A549 (cell line): Measurements from ENCODE around the gene CDH1. TPM values are rescaled to one million over a fixed set of nuclear protein-coding genes. Genes with fewer than 3 reads are reported as not detected.

Experiments
- ATAC-seq, 2 experiments: fragments of 200-7000 bp in 1 of 2; fragments of >200 bp in 1 of 2; cut with Nextera tagmentation in 1 of 2; cut with Tn5 transposase in 1 of 2; 3 replicates each; pipeline versions ENCODE4 v1.8.0 to v1.9.1; 2018 to 2020; ENCODE audit warnings: mild to moderate bottlenecking in 1 of 2, moderate library complexity in 1 of 2
- CTCF ChIA-PET: fragments of 300-600 bp; sonication (Branson Sonifier 250); formaldehyde crosslinking; extraction: SDS; loops from one replicate; lab custom pipeline; 2021; ENCODE audit warnings: antibody characterized with exemption, inconsistent platforms; lab: Yijun Ruan, JAX
- POLR2A ChIA-PET: fragments of 350-600 bp; formaldehyde crosslinking; extraction: SDS; loops from one replicate; lab custom pipeline; 2021; ENCODE audit warnings: antibody characterized with exemption, inconsistent platforms; lab: Yijun Ruan, JAX
- DNase-seq, 2 experiments: peaks; one replicate each; pipeline versions ENCODE4 v3.0.0 to v3.0.0-alpha.2; 2011 to 2016; ENCODE audit warnings: low read depth in 1 of 2, low spot score in 1 of 2
- FAIRE-seq: peaks from 2 replicates; lab custom pipeline; 2011; peaks lifted over from hg19 to GRCh38; lab: Jason Lieb, UNC
- H3K27ac ChIP-seq, 2 experiments: fragments of >200 bp; sonication (Bioruptor Twin); formaldehyde crosslinking; 3 replicates each; pipeline ENCODE4 v1.5.1; 2016 to 2017
- H3K4me1 ChIP-seq: fragments of >200 bp; sonication (Bioruptor Twin); formaldehyde crosslinking; 3 replicates; pipeline ENCODE4 v1.6.1; 2016
- H3K4me2 ChIP-seq: fragments of >200 bp; sonication (Bioruptor Twin); formaldehyde crosslinking; 3 replicates; pipeline ENCODE4 v1.6.1; 2016
- H3K4me3 ChIP-seq: fragments of >200 bp; sonication (Bioruptor Twin); formaldehyde crosslinking; 3 replicates; pipeline ENCODE4 v1.5.1; 2016
- H3K9me3 ChIP-seq: fragments of >200 bp; sonication (Bioruptor Twin); formaldehyde crosslinking; 3 replicates; pipeline ENCODE4 v1.6.1; 2016
- CBX2 ChIP-seq: fragments of 200-600 bp; sonication (generic); IDR thresholded peaks from 2 replicates; pipeline ENCODE4 v1.6.1; 2016; ENCODE audit warnings: low read depth, mild to moderate bottlenecking, borderline replicate concordance
- CEBPB ChIP-seq, 2 experiments: fragments of >200 bp in 1 of 2; sonication (Bioruptor Twin) in 1 of 2; formaldehyde crosslinking in 1 of 2; IDR thresholded peaks; 2 replicates each; pipeline ENCODE4 v1.6.1; 2012 to 2016
- EHF ChIP-seq: fragments of 250-450 bp; sonication (Bioruptor Pico); IDR thresholded peaks from 2 replicates; pipeline ENCODE4 v1.5.0; 2020; ENCODE audit warnings: mild to moderate bottlenecking
- GATA3 ChIP-seq: IDR thresholded peaks from 2 replicates; pipeline ENCODE4 v1.6.1; 2012; ENCODE audit warnings: borderline replicate concordance
- HEYL ChIP-seq: fragments of 250-450 bp; sonication (Bioruptor Pico); IDR thresholded peaks from 2 replicates; pipeline ENCODE4 v1.8.0; 2021; ENCODE audit warnings: mild to moderate bottlenecking, moderate library complexity
- HOXB13 ChIP-seq: fragments of 250-450 bp; sonication (Bioruptor Pico); IDR thresholded peaks from 2 replicates; pipeline ENCODE4 v1.5.0; 2020; ENCODE audit warnings: low read depth, mild to moderate bottlenecking, moderate library complexity
- HOXB5 ChIP-seq: fragments of 250-450 bp; sonication (Bioruptor Pico); IDR thresholded peaks from 2 replicates; pipeline ENCODE4 v1.5.0; 2020; ENCODE audit warnings: mild to moderate bottlenecking, moderate library complexity
- JUN ChIP-seq, 2 experiments: fragments of >200 bp; sonication (Bioruptor Twin); formaldehyde crosslinking; IDR thresholded peaks; 2 replicates in 1 of 2; 3 replicates in 1 of 2; pipeline ENCODE4 v1.6.1; 2016 to 2017
- JUNB ChIP-seq: fragments of >200 bp; sonication (Bioruptor Twin); formaldehyde crosslinking; IDR thresholded peaks from 2 replicates; pipeline ENCODE4 v1.6.1; 2016
- KDM5A ChIP-seq: fragments of 200-600 bp; sonication (generic); IDR thresholded peaks from 2 replicates; pipeline ENCODE4 v1.6.1; 2016; ENCODE audit warnings: antibody characterized with exemption, mild to moderate bottlenecking
- MAFK ChIP-seq: fragments of 450-650 bp; IDR thresholded peaks from 2 replicates; pipeline ENCODE4 v1.6.1; 2014; ENCODE audit not compliant: partially characterized antibody
- MAZ ChIP-seq: fragments of 150-350 bp; IDR thresholded peaks from 2 replicates; pipeline ENCODE4 v1.6.1; 2014; ENCODE audit warnings: antibody characterized with exemption, low read depth, low read length, borderline replicate concordance
- NPAS2 ChIP-seq: fragments of 250-450 bp; sonication (Bioruptor Pico); IDR thresholded peaks from 2 replicates; pipeline ENCODE4 v1.8.0; 2022; ENCODE audit warnings: mild to moderate bottlenecking, moderate library complexity, borderline replicate concordance
- NR3C1 ChIP-seq: fragments of >200 bp; sonication (Bioruptor Twin); formaldehyde crosslinking; IDR thresholded peaks from 3 replicates; pipeline ENCODE4 v1.6.1; 2017
- POLR2A ChIP-seq: IDR thresholded peaks from 2 replicates; pipeline ENCODE4 v1.6.1; 2012; ENCODE audit warnings: mild to moderate bottlenecking, low read length
- RARB ChIP-seq: fragments of 250-450 bp; sonication (Bioruptor Pico); IDR thresholded peaks from 2 replicates; pipeline ENCODE4 v1.8.0; 2021; ENCODE audit warnings: mild to moderate bottlenecking, moderate library complexity
- RCOR1 ChIP-seq: fragments of 150-350 bp; IDR thresholded peaks from 2 replicates; pipeline ENCODE4 v1.6.1; 2014; ENCODE audit warnings: antibody characterized with exemption, low read length, low read depth
- SMC3 ChIP-seq: fragments of >200 bp; sonication (Bioruptor Twin); formaldehyde crosslinking; IDR thresholded peaks from 3 replicates; pipeline ENCODE4 v1.6.1; 2018; ENCODE audit warnings: inconsistent platforms
- SREBF2 ChIP-seq: fragments of 450-650 bp; IDR thresholded peaks from 2 replicates; pipeline ENCODE4 v1.6.1; 2014; ENCODE audit warnings: mild to moderate bottlenecking, moderate library complexity
- TFCP2L1 ChIP-seq: fragments of 250-450 bp; sonication (Bioruptor Pico); IDR thresholded peaks from 2 replicates; pipeline ENCODE4 v1.5.0; 2021; ENCODE audit warnings: mild to moderate bottlenecking
- TP53 ChIP-seq: fragments of 250-450 bp; sonication (Bioruptor Pico); IDR thresholded peaks from 2 replicates; pipeline ENCODE4 v1.5.0; 2021; ENCODE audit warnings: mild to moderate bottlenecking, moderate library complexity
- ZC3H11A ChIP-seq: fragments of 450-650 bp; IDR thresholded peaks from 2 replicates; pipeline ENCODE4 v1.6.1; 2014; ENCODE audit warnings: antibody characterized with exemption, mild to moderate bottlenecking
- ZFP36 ChIP-seq: fragments of 450-650 bp; IDR thresholded peaks from 2 replicates; pipeline ENCODE4 v1.6.1; 2014; ENCODE audit warnings: borderline replicate concordance; ENCODE audit not compliant: partially characterized antibody
- ZNF302 ChIP-seq: fragments of 250-450 bp; sonication (Bioruptor Pico); IDR thresholded peaks from 2 replicates; pipeline ENCODE4 v1.9.0; 2021; ENCODE audit warnings: inconsistent platforms, mild to moderate bottlenecking, moderate library complexity
- ZSCAN20 ChIP-seq: fragments of 250-450 bp; sonication (Bioruptor Pico); IDR thresholded peaks from 2 replicates; pipeline ENCODE4 v1.8.0; 2022; ENCODE audit warnings: mild to moderate bottlenecking, moderate library complexity
- WGBS: methylation state at CpG from one replicate; pipeline ENCODE4 v1.1.6; 2017; ENCODE audit errors: missing lambda C conversion rate; 5-methylcytosine and 5-hydroxymethylcytosine counted together
- polyA plus RNA-seq, 4 experiments: library from polyadenylated mRNA; depleted of rRNA in 3 of 4; stranded (reverse); fragments of >200 nt; fragmentation: RNase III in 1 of 4; extraction: RNeasy Plus Mini Kit Qiagen cat#74134 plus additional on column Dnase treatment in 1 of 4; gene quantifications; 2 replicates in 3 of 4; 3 replicates in 1 of 4; pipeline ENCODE4 v1.2.3, GENCODE V29; 2011 to 2017
- TF ChIP-seq, protein P1 (sequence below): fragments of 250-450 bp; sonication (Bioruptor Pico); IDR thresholded peaks from 2 replicates; pipeline ENCODE4 v1.5.0; 2020; ENCODE audit warnings: low read depth, mild to moderate bottlenecking, moderate library complexity
- TF ChIP-seq, protein P2 (sequence below): IDR thresholded peaks from 2 replicates; pipeline ENCODE4 v1.6.1; 2012; ENCODE audit warnings: low read depth, borderline replicate concordance
- TF ChIP-seq, protein P3 (sequence below): fragments of 250-450 bp; sonication (Bioruptor Pico); IDR thresholded peaks from 2 replicates; pipeline ENCODE4 v1.5.0; 2021; ENCODE audit warnings: mild to moderate bottlenecking, moderate library complexity, borderline replicate concordance
- TF ChIP-seq, protein P4 (sequence below): IDR thresholded peaks from 2 replicates; pipeline ENCODE4 v1.6.1; 2012

Gene CDH1
- polyA plus RNA-seq, 2 of the 4 experiments (the other 2 are of a cell fraction) = 6.0 to 24.5 TPM

DNA sequence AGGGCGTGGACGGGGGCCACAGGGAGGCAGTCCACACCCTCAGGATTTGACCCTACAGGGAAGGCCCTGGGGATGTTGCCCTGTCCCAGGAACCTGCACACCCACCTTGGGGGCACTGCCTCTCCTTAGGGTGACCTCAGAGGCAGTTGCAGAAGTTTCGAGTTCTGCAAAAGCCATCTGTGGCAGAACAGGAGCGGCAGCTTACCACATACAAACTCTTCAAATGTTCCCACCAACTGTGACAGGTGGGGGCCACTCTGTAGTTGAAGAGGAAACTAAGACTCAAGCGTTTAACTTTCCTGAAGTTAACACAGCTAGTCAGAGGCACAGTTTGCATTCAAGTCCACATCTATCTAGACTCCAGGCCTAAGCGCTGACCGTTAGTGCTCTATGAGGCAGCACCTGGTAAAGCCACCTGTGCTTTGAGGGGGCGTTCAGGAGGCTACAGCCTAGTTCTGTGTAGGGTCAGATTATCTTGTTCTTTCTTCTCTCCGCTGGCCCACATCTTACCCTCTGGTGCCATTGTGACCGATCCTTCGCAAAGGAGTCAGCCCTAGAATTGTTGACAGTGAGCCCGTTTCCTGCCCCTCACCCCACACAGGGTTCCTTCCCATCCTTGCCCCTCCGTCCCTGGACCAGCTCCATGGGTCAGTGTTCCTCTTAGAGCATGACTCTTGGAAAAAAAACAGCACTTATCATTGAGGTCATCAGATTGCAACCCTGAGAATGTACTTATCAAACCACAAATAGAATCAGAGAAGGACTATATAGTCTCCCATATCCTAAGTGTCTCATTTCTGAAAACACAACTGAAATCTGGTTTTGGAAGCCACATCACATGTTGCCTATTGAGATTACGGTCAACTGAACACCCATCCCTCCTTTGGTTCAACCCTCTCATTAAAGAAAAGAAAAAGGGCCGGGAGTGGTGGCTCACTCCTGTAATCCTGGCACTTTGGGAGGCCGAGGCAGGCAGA lies 45.4 kb downstream of the CDH1 start:
- ChIA-PET CTCF (interaction anchor here (0.9 to 2.1 kb wide), 6 partner anchors 11 to 253 kb away, joined by 3 to 9 read pairs (median 4); no protein-coding TSS in a partner anchor), POLR2A (no interaction called here)
- FAIRE-seq (no peak), DNase-seq (no peak), ATAC-seq (no peak)
- H3K27ac ChIP-seq = no peak overlapping the region
- H3K9me3 ChIP-seq = no peaks in the 10 kb centered on the region
- H3K4me1 ChIP-seq = peaks cover 14% of the 10 kb centered on the region
- TF ChIP-seq ZNF302 (CRISPR knock-in tag) = no peak
- TF ChIP-seq SREBF2 = no peak
- no peak for TF ChIP-seq HEYL (CRISPR knock-in tag)
- TF ChIP-seq EHF = no peak
- TF ChIP-seq SMC3 = no peak
- TF ChIP-seq, protein P1, sequence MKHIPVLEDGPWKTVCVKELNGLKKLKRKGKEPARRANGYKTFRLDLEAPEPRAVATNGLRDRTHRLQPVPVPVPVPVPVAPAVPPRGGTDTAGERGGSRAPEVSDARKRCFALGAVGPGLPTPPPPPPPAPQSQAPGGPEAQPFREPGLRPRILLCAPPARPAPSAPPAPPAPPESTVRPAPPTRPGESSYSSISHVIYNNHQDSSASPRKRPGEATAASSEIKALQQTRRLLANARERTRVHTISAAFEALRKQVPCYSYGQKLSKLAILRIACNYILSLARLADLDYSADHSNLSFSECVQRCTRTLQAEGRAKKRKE (CRISPR knock-in tag) = no peak
- TF ChIP-seq ZFP36 = no peak
- TF ChIP-seq JUNB = no peak
- TF ChIP-seq, protein P2, sequence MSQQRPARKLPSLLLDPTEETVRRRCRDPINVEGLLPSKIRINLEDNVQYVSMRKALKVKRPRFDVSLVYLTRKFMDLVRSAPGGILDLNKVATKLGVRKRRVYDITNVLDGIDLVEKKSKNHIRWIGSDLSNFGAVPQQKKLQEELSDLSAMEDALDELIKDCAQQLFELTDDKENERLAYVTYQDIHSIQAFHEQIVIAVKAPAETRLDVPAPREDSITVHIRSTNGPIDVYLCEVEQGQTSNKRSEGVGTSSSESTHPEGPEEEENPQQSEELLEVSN = no peak
- TF ChIP-seq TFCP2L1 (CRISPR knock-in tag) = no peak
- TF ChIP-seq HOXB5 (CRISPR knock-in tag) = no peak
- no peak for TF ChIP-seq GATA3
- no peak for TF ChIP-seq TP53 (CRISPR knock-in tag)
- TF ChIP-seq NPAS2 (CRISPR knock-in tag) = no peak
- no peak for TF ChIP-seq KDM5A
- no peak for TF ChIP-seq CEBPB (IDR thresholded peaks at IDR 0.05)
- no peak overlapping the region for H3K4me2 ChIP-seq
- H3K4me3 ChIP-seq = no peak overlapping the region
- 90% methylated on average over 15 of the region's 16 CpGs for WGBS

DNA sequence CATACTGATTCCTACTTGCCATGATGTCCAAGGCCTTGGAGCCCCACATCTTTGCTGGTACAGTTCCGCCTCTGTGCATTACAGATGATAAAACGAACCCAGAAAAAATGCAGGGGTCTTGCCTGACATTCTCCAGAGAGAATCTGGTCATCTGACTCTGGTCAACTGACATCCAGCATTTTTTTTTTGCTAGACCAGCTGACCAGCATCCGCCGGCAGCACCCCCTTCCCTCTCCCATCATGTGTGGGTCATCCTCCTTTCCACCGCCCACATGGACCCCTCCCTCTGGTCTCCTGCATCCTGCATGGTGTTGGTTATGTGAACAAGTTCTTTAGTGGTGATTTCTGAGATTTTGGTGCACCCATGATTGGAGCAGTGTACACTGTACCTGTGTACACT lies 47.1 kb downstream of the CDH1 start:
- TF ChIP-seq, protein P3, sequence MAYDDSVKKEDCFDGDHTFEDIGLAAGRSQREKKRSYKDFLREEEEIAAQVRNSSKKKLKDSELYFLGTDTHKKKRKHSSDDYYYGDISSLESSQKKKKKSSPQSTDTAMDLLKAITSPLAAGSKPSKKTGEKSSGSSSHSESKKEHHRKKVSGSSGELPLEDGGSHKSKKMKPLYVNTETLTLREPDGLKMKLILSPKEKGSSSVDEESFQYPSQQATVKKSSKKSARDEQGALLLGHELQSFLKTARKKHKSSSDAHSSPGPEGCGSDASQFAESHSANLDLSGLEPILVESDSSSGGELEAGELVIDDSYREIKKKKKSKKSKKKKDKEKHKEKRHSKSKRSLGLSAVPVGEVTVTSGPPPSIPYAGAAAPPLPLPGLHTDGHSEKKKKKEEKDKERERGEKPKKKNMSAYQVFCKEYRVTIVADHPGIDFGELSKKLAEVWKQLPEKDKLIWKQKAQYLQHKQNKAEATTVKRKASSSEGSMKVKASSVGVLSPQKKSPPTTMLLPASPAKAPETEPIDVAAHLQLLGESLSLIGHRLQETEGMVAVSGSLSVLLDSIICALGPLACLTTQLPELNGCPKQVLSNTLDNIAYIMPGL (CRISPR knock-in tag) = no peak
- TF ChIP-seq JUNB (no peak), NR3C1 (no peak), ZSCAN20 (CRISPR knock-in tag) (no peak), ZC3H11A (no peak), ZNF302 (CRISPR knock-in tag) (no peak), CEBPB (IDR thresholded peaks at IDR 0.05) (no peak), MAZ (no peak), HOXB13 (CRISPR knock-in tag) (no peak), RCOR1 (no peak), HOXB5 (CRISPR knock-in tag) (no peak), POLR2A (no peak), MAFK (no peak), KDM5A (no peak), RARB (CRISPR knock-in tag) (no peak), JUN (IDR thresholded peaks at IDR 0.05) (no peak), CBX2 (no peak)
- TF ChIP-seq, protein P4, sequence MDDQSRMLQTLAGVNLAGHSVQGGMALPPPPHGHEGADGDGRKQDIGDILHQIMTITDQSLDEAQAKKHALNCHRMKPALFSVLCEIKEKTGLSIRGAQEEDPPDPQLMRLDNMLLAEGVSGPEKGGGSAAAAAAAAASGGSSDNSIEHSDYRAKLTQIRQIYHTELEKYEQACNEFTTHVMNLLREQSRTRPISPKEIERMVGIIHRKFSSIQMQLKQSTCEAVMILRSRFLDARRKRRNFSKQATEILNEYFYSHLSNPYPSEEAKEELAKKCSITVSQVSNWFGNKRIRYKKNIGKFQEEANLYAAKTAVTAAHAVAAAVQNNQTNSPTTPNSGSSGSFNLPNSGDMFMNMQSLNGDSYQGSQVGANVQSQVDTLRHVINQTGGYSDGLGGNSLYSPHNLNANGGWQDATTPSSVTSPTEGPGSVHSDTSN = no peak
- no peak overlapping the region for H3K4me2 ChIP-seq
- FAIRE-seq (no peak), ATAC-seq (no peak), DNase-seq (no peak)
- WGBS = 82% methylated on average over 5 of the region's 5 CpGs
- H3K27ac ChIP-seq = no peak overlapping the region
- ChIA-PET CTCF (interaction anchor here (0.6 to 2.1 kb wide), 4 partner anchors 16 to 263 kb away, joined by 3 to 9 read pairs (median 4); no protein-coding TSS in a partner anchor), POLR2A (no interaction called here)
- no peak overlapping the region for H3K4me3 ChIP-seq
- no peaks in the 10 kb centered on the region for H3K9me3 ChIP-seq
- peaks cover 15% of the 10 kb centered on the region for H3K4me1 ChIP-seq
